ENCODE results near the gene CDC42BPA. TPM values are rescaled to one million over a fixed set of nuclear protein-coding genes. Genes with fewer than 3 reads are reported as not detected.

CDC42BPA gene, protein sequence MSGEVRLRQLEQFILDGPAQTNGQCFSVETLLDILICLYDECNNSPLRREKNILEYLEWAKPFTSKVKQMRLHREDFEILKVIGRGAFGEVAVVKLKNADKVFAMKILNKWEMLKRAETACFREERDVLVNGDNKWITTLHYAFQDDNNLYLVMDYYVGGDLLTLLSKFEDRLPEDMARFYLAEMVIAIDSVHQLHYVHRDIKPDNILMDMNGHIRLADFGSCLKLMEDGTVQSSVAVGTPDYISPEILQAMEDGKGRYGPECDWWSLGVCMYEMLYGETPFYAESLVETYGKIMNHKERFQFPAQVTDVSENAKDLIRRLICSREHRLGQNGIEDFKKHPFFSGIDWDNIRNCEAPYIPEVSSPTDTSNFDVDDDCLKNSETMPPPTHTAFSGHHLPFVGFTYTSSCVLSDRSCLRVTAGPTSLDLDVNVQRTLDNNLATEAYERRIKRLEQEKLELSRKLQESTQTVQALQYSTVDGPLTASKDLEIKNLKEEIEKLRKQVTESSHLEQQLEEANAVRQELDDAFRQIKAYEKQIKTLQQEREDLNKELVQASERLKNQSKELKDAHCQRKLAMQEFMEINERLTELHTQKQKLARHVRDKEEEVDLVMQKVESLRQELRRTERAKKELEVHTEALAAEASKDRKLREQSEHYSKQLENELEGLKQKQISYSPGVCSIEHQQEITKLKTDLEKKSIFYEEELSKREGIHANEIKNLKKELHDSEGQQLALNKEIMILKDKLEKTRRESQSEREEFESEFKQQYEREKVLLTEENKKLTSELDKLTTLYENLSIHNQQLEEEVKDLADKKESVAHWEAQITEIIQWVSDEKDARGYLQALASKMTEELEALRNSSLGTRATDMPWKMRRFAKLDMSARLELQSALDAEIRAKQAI (N-terminal part only)
- total RNA-seq (2022) (48.6 and 49.5 TPM in 2 replicates), Bru-seq, nascent RNA (percentile 90 among the genes with signal in this experiment), BruChase-seq, experiment 1, labeled RNA remaining after a 6-hour chase (percentile 83 among the genes with signal in this experiment), BruChase-seq, experiment 2, labeled RNA remaining after a 2-hour chase (percentile 80 among the genes with signal in this experiment)
- long read RNA-seq, full-length matches to known transcripts: 4 of 10 reads
- long read RNA-seq, partial matches to known transcripts: 2 of 10 reads
- long read RNA-seq, other reads (novel, unspliced or antisense): 4 of 10 reads

DNA sequence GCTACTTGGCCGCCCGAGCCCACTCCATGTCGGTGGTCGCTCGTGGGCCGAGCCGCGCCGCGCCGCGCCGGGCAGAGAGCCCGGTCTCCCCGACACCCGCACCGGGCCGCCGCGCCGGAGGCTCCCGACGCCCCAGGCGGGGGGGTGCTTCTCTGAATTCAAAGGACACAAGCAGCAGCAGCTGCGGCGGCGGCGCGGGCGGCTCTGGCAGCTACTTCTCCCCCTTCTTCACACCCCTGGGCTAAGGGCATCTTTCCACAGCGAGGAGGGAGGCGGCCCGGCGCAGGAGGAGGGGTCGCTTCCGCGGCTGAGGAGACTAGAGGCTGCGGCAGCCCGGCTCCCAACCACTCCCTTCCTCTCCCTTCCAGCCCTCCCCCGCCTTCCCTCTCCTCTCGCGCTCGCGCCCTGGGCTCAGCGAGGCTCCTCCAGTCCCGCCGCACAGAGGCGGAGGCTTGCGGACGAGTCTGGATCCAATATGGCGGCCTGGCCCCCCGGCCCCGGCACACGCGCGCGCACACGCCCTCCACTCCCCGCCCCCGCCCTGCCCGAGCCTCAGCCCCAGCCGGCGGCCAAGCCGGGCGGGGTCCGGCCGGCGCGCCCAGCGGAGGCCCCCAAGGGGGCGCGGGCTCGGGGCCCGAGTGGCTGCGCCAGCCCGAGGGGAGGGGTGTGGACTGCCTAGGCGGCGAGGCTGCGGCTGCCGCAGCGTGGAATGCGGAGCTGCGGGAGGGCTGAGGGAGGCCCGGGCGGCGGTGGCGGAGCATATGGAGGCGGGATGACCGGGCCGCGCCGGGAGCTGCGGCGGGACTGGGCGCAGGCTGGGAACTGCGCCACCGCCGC lies at the start of gene CDC42BPA:
CDC42BPA (minus strand) TSS at position 477 of the 837 bp plus-strand sequence. CDS start 1,310 bp downstream, outside the sequence.
- peaks cover 56% of the 10 kb centered on the region for H3K36me3 Mint-ChIP-seq (ENCODE audit: insufficient read depth, unreplicated experiment)
- H3K27ac Mint-ChIP-seq (ENCODE audit: unreplicated experiment): peak within 1 kb of the TSS; percentile 97
- H3K4me3 Mint-ChIP-seq (ENCODE audit: low read depth, unreplicated experiment): peak within 1 kb of the TSS; percentile 91
- CTCF ChIA-PET: interaction anchor here (0.6 to 0.7 kb wide), 2 partner anchors 224 to 464 kb away, joined by 3 read pairs; no protein-coding TSS in a partner anchor
- BruUV-seq (replicated peaks): no TSS peak
- H3K4me1 Mint-ChIP-seq (ENCODE audit: low read depth, unreplicated experiment): peaks cover 53% of the 10 kb centered on the region
- TF ChIP-seq, protein P1, sequence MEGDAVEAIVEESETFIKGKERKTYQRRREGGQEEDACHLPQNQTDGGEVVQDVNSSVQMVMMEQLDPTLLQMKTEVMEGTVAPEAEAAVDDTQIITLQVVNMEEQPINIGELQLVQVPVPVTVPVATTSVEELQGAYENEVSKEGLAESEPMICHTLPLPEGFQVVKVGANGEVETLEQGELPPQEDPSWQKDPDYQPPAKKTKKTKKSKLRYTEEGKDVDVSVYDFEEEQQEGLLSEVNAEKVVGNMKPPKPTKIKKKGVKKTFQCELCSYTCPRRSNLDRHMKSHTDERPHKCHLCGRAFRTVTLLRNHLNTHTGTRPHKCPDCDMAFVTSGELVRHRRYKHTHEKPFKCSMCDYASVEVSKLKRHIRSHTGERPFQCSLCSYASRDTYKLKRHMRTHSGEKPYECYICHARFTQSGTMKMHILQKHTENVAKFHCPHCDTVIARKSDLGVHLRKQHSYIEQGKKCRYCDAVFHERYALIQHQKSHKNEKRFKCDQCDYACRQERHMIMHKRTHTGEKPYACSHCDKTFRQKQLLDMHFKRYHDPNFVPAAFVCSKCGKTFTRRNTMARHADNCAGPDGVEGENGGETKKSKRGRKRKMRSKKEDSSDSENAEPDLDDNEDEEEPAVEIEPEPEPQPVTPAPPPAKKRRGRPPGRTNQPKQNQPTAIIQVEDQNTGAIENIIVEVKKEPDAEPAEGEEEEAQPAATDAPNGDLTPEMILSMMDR (IDR thresholded peaks at IDR 0.05; ENCODE audit: unreplicated experiment): no peak
- intact Hi-C loops (cut with micrococcal nuclease; ENCODE audit: unreplicated experiment): loop anchor here (10.0 kb wide), 1 partner anchor 183 kb away; no protein-coding TSS in a partner anchor
- DNase-seq: peak; percentile 83
- no peaks in the 10 kb centered on the region for H3K27me3 Mint-ChIP-seq (ENCODE audit: unreplicated experiment)
- no peaks in the 10 kb centered on the region for H3K9me3 Mint-ChIP-seq (ENCODE audit: low read depth, unreplicated experiment)

DNA sequence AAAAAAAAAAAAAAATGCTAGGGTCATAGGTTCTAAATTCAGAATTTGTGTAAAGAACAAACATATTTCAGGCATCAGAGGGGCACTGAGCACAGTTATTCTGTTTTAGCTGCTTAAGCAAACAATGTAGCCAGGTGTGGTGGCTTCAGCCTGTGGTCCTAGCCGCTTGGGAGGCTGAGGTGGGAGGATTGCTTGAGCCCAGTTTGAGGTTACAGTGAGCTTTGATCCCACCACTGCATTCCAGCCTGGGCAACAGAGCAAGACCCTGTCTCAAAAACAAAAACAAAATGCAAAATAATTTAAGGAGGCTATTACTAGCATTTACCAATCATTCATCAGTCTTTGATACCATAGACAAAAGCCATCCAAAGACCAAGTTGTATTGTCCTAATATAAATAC lies 49.7 kb upstream of the CDC42BPA start:
- H3K27ac Mint-ChIP-seq (ENCODE audit: unreplicated experiment): no peak overlapping the region
- no peaks in the 10 kb centered on the region for H3K9me3 Mint-ChIP-seq (ENCODE audit: low read depth, unreplicated experiment)
- CTCF ChIA-PET: interaction anchor here (0.6 kb wide), 1 partner anchor 10 kb away, joined by 3 read pairs; no protein-coding TSS in a partner anchor
- H3K27me3 Mint-ChIP-seq (ENCODE audit: unreplicated experiment): no peaks in the 10 kb centered on the region
- no peak for DNase-seq
- TF ChIP-seq, protein P1 (IDR thresholded peaks at IDR 0.05; ENCODE audit: unreplicated experiment): no peak
- no peak overlapping the region for H3K4me3 Mint-ChIP-seq (ENCODE audit: low read depth, unreplicated experiment)
- no TSS peak for BruUV-seq (replicated peaks)
- intact Hi-C loops (cut with micrococcal nuclease; ENCODE audit: unreplicated experiment): no loop called here
- H3K4me1 Mint-ChIP-seq (ENCODE audit: low read depth, unreplicated experiment): peaks cover 24% of the 10 kb centered on the region
- H3K36me3 Mint-ChIP-seq (ENCODE audit: insufficient read depth, unreplicated experiment): no peaks in the 10 kb centered on the region

DNA sequence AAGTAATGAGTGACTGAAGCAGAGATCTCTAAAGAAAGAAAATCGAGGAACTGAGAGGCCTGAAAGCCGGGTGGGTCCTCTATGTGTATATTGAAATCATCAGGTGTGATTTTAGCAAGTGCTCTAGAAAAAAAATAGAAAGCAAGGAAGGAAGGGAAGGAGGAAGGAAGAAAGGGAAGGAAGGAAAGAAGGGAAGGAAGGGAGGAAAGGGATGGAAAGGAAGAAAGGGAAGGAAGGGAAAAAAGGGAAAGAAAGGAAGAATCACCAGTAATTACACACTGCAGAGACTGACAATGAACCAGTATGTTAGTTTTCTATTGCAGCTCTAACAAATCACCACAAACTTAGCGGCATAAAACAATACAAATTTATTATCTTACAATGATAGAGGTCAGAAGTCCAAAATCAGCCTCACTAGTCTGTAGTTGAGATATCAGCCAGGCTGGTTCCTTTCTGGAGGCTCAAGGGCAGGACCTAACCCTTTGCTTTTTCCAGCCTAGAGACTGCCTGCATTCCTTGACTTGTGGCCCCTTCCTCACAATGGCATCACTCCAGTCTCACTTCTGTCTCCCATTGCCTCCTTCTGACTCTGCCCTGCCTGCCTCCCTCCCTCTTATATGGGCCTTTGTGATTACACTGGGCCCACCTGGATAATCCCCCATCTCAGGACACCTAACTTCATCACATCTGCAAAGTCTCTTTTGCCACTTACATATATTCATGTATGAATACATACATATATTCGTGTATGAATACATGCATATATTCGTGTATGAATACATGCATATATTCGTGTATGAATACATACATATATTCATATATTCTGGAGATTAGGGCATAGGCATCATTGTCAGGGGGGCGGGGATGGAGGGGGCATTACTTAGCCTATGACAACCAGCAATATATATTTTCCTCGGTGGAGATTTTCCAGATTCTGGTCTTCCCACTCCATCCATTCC lies 47.5 kb upstream of the CDC42BPA start:
- Mint-ChIP-seq H3K4me3 (ENCODE audit: low read depth, unreplicated experiment) (no peak overlapping the region), H3K36me3 (ENCODE audit: insufficient read depth, unreplicated experiment) (no peaks in the 10 kb centered on the region), H3K4me1 (ENCODE audit: low read depth, unreplicated experiment) (peaks cover 9% of the 10 kb centered on the region), H3K27me3 (ENCODE audit: unreplicated experiment) (no peaks in the 10 kb centered on the region), H3K27ac (ENCODE audit: unreplicated experiment) (no peak overlapping the region), H3K9me3 (ENCODE audit: low read depth, unreplicated experiment) (no peaks in the 10 kb centered on the region)
- no TSS peak for BruUV-seq (replicated peaks)
- no peak for DNase-seq
- TF ChIP-seq, protein P1 (IDR thresholded peaks at IDR 0.05; ENCODE audit: unreplicated experiment): no peak
- intact Hi-C loops (cut with micrococcal nuclease; ENCODE audit: unreplicated experiment): no loop called here
- CTCF ChIA-PET: no interaction called here

Data from Calu3 (cell line).